SK-N-DZ (cell line): ENCODE data around the gene CMTM7.

ENCODE experiments used
- DNase-seq: peaks from one replicate; pipeline ENCODE4 v3.0.0-alpha.2; 2015; ENCODE audit warnings: low spot score

CMTM7 gene

GRCh38 chr3:32413845-32414521 lies 22.3 kb downstream of the CMTM7 start:
- DNase-seq = no peak

GRCh38 chr3:32414522-32415202 lies 23.0 kb downstream of the CMTM7 start:
- DNase-seq = no peak

GRCh38 chr3:32419742-32420125 lies 28.1 kb downstream of the CMTM7 start:
- no peak for DNase-seq

GRCh38 chr3:32420126-32421038 lies 28.7 kb downstream of the CMTM7 start:
- DNase-seq = no peak

- DNase-seq = no peak
Measured at GRCh38 chr3:32421185-32421584, 29.5 kb downstream of the CMTM7 start.

- DNase-seq = no peak
Measured at GRCh38 chr3:32421991-32422859, 30.6 kb downstream of the CMTM7 start.

GRCh38 chr3:32422943-32423342 lies 31.3 kb downstream of the CMTM7 start:
- peak; percentile 30 for DNase-seq

GRCh38 chr3:32423534-32423933 lies 31.9 kb downstream of the CMTM7 start:
- DNase-seq = no peak

GRCh38 chr3:32423956-32424557 lies 32.4 kb downstream of the CMTM7 start:
- DNase-seq = no peak

GRCh38 chr3:32424581-32425250 lies 33.1 kb downstream of the CMTM7 start:
- no peak for DNase-seq

- no peak for DNase-seq
Measured at GRCh38 chr3:32428092-32429068, 36.7 kb downstream of the CMTM7 start.

- DNase-seq = no peak
Measured at GRCh38 chr3:32430900-32431299, 39.2 kb downstream of the CMTM7 start.

GRCh38 chr3:32431481-32431880 lies 39.8 kb downstream of the CMTM7 start:
- no peak for DNase-seq

- no peak for DNase-seq
Measured at GRCh38 chr3:32432045-32432710, 40.5 kb downstream of the CMTM7 start.

GRCh38 chr3:32432711-32433530 lies 41.3 kb downstream of the CMTM7 start:
- no peak for DNase-seq

GRCh38 chr3:32434206-32434605 lies 42.6 kb downstream of the CMTM7 start:
- DNase-seq = no peak

- no peak for DNase-seq
Measured at GRCh38 chr3:32435911-32436815, 44.5 kb downstream of the CMTM7 start.
